GM12892 (cell line): Measurements from ENCODE around the gene HNRNPK.

Experiments used
- POLR2AphosphoS5 ChIP-seq: IDR thresholded peaks from 2 replicates; pipeline ENCODE4 v1.6.1; 2011; ENCODE audit warnings: low read depth, low read length, control low read depth
- TAF1 ChIP-seq: IDR thresholded peaks from 2 replicates; pipeline ENCODE4 v1.6.1; 2011; ENCODE audit warnings: low read depth, mild to moderate bottlenecking, control low read depth, low read length, borderline replicate concordance

DNA sequence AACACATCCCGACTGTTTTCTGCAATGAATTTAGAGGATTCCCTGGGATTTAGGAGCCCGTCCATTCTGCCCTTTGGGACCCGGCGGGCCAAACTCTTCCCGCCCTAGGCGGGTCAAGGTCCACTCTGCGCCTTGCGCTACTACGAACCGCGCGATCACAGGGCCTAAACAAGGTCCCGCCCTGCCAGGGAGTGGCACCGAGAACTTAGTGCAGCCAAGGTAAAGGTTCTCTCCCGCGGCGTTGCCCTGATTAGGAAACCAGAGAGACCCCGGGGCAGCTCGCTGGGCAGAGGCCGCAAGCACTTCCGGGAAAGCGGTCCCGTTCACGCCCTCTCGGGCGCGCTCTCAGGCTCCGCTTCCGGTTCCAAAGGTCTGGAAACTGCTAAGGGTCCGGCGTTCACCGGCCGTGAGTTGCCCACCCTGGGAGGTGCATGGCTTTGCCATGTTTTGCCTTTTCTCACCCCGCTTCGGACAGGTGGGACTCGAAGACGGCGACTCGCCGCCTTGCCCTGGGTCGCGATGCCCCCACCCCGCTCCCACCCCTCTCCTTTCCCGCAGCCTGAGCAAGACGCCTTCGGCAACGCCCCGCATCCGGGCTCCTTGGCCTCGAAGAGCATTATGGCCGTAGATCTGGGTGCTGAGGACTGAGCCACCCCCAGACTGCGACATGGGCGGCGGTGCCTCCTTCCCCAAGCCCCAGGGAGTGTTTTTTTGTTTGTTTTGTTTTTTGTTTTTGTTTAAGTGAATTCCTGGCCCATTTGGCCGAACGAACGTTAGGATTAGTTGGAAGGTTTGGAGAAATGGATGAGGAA, 23.4 kb downstream of the HNRNPK start:
- TF ChIP-seq TAF1 (0 out of 2 replicates have a peak, but pooled peaks have one; percentile 34), POLR2AphosphoS5 (peak; percentile 44; the same call in 1 of the 2 replicates)
